ENCODE measurements around the gene AKAP13.

AKAP13 gene

GRCh38 chr15:85422607-85423006 is 42.2 kb downstream of the AKAP13 start:
- no peak for TF ChIP-seq CTCF (IDR thresholded peaks at IDR 0.05; ENCODE audit: extremely low read depth, missing control alignments)
- no peak for DNase-seq (ENCODE audit: low spot score)

DNA sequence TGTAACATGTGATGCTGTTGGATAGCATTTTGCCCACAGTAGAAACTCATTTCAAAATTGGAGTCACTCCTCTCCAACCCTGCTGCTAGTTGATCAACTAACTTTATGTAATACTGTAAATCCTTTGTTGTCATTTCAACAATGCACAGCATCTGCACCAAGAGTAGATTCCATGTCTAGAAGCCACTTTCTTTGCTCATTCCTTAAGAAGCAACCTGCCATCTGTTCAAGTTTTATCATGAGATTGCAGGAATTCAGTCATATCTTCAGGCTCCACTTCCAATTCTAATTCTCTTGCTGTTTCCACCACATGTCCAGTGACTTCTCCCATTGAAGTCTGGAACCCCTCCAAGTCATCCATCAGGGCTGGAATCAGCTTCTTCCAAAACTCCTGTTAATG is 42.9 kb downstream of the AKAP13 start:
- DNase-seq (ENCODE audit: low spot score) = no peak
- no peak for TF ChIP-seq CTCF (IDR thresholded peaks at IDR 0.05; ENCODE audit: extremely low read depth, missing control alignments)

- TF ChIP-seq CTCF (IDR thresholded peaks at IDR 0.05; ENCODE audit: extremely low read depth, missing control alignments) = no peak
- no peak for DNase-seq (ENCODE audit: low spot score)
Observed at GRCh38 chr15:85424154-85424553, 43.8 kb downstream of the AKAP13 start.

DNA sequence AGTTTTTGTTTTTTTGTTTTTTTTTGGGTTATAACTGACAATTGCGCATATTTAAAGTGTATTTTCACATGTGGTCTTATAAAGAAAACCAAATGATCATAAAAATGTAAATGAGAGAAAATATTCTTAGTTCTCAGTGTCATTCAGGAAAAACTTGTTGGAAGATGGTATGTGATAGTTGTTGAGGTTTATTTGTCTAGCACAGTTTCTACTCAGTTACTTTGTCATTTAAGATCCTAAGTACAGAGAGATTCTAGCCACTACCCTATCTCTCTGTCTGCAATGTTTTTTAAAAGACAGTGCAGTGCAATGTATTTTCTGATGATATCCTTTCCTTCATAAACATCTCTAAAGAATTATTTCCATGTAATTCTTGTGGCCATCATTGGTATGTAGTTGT is 46.1 kb downstream of the AKAP13 start:
- no peak for TF ChIP-seq CTCF (IDR thresholded peaks at IDR 0.05; ENCODE audit: extremely low read depth, missing control alignments)
- no peak for DNase-seq (ENCODE audit: low spot score)

DNA sequence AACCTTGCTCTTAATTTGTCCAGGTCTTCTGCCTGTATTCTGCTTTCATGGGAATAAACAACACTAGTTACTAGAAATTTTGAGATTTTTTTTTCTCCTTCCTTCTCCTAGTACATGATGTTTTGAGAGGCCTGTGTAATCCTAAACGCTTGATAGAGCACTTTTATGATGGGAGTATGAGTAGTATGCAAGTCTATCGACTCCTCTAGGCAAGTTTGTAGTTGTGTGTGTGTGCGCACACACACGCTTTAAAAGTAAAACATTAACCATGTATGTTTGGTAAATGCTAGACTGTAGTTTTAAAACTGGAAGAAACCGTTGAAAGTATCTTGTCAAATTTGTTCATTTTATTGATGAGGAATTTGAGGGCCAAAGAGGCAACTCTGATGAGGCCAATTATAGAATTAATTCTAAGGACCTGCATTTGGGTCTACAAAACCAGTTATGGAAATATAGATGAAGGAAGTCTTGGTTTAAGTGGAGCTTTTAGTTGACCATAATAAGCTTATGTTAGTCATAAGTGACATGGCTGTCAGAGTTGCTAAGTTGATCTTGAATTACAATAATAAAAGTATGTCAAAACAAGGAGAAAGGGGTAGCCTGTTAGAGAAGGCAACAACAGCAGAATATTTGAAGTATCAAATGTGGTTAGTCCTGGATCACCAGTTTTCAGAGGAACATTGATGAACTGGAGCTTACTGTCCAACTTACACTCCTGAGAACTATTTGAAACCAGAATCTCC is 47.1 kb downstream of the AKAP13 start:
- no peak for DNase-seq (ENCODE audit: low spot score)
- TF ChIP-seq CTCF (IDR thresholded peaks at IDR 0.05; ENCODE audit: extremely low read depth, missing control alignments) = no peak

DNA sequence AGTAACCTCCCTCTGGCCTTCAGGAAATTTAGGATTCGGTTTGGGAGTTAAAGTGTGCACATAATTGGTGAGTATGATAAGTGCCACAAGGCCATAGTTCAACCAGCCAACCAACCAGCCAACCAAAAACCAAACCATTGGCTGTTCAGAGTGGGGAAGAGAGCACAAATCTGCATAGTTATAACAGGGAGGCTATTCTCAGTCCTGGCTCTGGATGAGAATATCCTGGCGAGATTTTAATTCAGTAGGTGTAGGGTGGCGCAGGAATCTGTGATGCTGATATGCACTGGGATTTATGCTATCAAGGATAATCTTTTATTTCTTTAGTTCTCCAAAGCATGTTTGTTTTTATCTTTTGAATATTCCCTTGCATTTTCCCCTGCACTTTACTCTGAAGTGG is 49.1 kb downstream of the AKAP13 start:
- TF ChIP-seq CTCF (IDR thresholded peaks at IDR 0.05; ENCODE audit: extremely low read depth, missing control alignments) = no peak

GRCh38 chr15:85430406-85431204 is 50.2 kb downstream of the AKAP13 start:
- DNase-seq (ENCODE audit: low spot score) = peak; percentile 67
- no peak for TF ChIP-seq CTCF (IDR thresholded peaks at IDR 0.05; ENCODE audit: extremely low read depth, missing control alignments)

More for the DNA sequence above, 49.1 kb downstream of the AKAP13 start:
- no peak for DNase-seq (ENCODE audit: low spot score)
